ENCODE data around the gene HUS1.

The HUS1 gene

DNA sequence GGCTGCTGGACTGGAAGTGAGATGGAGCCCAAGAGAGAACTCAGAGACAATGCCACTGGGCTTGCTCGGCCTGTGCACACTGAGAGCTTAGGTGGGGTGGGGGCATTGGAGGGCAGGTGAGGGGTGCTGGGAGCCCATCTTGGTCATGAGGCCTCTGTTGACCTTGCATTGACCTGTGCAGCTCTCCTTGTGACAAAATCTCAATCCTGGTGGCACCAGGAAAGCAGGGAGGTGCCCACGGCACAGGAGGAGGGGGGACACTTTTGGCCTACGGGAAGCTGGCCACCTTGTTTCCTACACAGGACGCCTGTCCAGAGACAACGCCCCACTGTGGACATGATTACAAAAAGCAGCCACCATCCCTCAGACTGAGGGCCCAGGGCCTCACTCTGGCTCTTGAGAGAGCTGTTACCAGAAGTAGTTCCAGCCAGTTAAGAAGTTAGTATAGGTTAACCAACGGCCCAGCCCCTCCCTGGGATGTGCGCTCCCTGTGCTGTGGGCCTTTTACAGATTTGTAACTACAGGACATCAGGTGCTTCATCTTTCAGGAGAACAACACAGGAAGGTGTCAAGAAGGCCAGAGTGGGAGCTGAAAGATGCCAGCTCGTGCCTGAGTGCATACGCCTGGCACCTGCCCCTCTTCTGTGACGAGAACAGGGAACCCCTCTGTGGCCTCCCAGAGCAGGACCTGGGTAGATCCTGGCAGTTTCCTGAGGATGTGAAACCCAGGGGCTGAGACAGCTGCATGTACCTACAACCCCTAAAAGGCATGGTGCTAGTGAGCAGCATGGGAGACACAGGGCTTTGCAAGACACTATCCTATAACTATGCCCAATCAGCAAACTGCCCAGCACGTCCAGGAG is 41.5 kb downstream of the HUS1 start:
- H3K27ac ChIP-seq (ENCODE audit: low read depth, low read length) = no peak overlapping the region
- no peak overlapping the region for H3K9ac ChIP-seq (ENCODE audit: low read length)
- peaks cover 28% of the 10 kb centered on the region for H3K4me1 ChIP-seq (ENCODE audit: control insufficient read depth, insufficient read depth, low read length)
- H3K36me3 ChIP-seq (ENCODE audit: control insufficient read depth, insufficient read depth, low read length) = no peaks in the 10 kb centered on the region
- H3K9me3 ChIP-seq (ENCODE audit: control insufficient read depth, insufficient read depth, low read depth, low read length) = no peaks in the 10 kb centered on the region
- no peak overlapping the region for H3K4me3 ChIP-seq (ENCODE audit: low read depth, low read length)
- no peaks in the 10 kb centered on the region for H3K27me3 ChIP-seq (ENCODE audit: control insufficient read depth, insufficient read depth, low read length)

- Histone ChIP-seq H3K27me3 (ENCODE audit: control insufficient read depth, insufficient read depth, low read length) (no peaks in the 10 kb centered on the region), H3K4me1 (ENCODE audit: control insufficient read depth, insufficient read depth, low read length) (peaks cover 28% of the 10 kb centered on the region), H3K36me3 (ENCODE audit: control insufficient read depth, insufficient read depth, low read length) (no peaks in the 10 kb centered on the region), H3K4me3 (ENCODE audit: low read depth, low read length) (no peak overlapping the region), H3K9me3 (ENCODE audit: control insufficient read depth, insufficient read depth, low read depth, low read length) (no peaks in the 10 kb centered on the region), H3K27ac (ENCODE audit: low read depth, low read length) (no peak overlapping the region), H3K9ac (ENCODE audit: low read length) (no peak overlapping the region)
These were observed 42.2 kb downstream of the HUS1 start for GRCh38 chr7:47937065-47937687.

GRCh38 chr7:47936323-47936722 is 43.1 kb downstream of the HUS1 start:
- no peaks in the 10 kb centered on the region for H3K9me3 ChIP-seq (ENCODE audit: control insufficient read depth, insufficient read depth, low read depth, low read length)
- H3K36me3 ChIP-seq (ENCODE audit: control insufficient read depth, insufficient read depth, low read length) = no peaks in the 10 kb centered on the region
- H3K4me3 ChIP-seq (ENCODE audit: low read depth, low read length) = no peak overlapping the region
- H3K27ac ChIP-seq (ENCODE audit: low read depth, low read length) = no peak overlapping the region
- no peaks in the 10 kb centered on the region for H3K27me3 ChIP-seq (ENCODE audit: control insufficient read depth, insufficient read depth, low read length)
- H3K9ac ChIP-seq (ENCODE audit: low read length) = no peak overlapping the region
- peaks cover 20% of the 10 kb centered on the region for H3K4me1 ChIP-seq (ENCODE audit: control insufficient read depth, insufficient read depth, low read length)

DNA sequence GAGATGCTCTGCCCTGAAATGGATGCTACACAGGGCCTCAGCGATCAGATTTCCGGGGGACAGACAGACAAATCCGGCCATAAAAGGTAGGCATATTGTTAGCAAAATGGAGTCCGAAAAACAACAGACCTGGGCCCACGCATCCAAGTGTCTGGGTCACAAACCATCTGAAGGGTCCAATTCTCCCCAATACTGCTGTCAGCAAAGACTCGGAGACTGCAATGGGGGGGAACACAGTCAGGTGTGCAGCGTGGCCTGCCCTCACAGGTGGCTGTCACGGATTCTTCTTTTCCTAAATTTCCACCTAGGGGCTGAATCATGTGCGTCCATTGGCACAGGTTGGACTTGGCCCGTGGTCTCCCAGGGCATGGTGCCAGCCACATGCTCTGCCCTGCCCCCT is 44.1 kb downstream of the HUS1 start:
- Histone ChIP-seq H3K4me1 (ENCODE audit: control insufficient read depth, insufficient read depth, low read length) (peaks cover 10% of the 10 kb centered on the region), H3K27me3 (ENCODE audit: control insufficient read depth, insufficient read depth, low read length) (no peaks in the 10 kb centered on the region), H3K36me3 (ENCODE audit: control insufficient read depth, insufficient read depth, low read length) (no peaks in the 10 kb centered on the region), H3K9ac (ENCODE audit: low read length) (no peak overlapping the region), H3K4me3 (ENCODE audit: low read depth, low read length) (no peak overlapping the region), H3K27ac (ENCODE audit: low read depth, low read length) (no peak overlapping the region), H3K9me3 (ENCODE audit: control insufficient read depth, insufficient read depth, low read depth, low read length) (no peaks in the 10 kb centered on the region)

GRCh38 chr7:47934831-47935230 is 44.6 kb downstream of the HUS1 start:
- H3K27me3 ChIP-seq (ENCODE audit: control insufficient read depth, insufficient read depth, low read length) = no peaks in the 10 kb centered on the region
- peaks cover 10% of the 10 kb centered on the region for H3K4me1 ChIP-seq (ENCODE audit: control insufficient read depth, insufficient read depth, low read length)
- H3K27ac ChIP-seq (ENCODE audit: low read depth, low read length) = no peak overlapping the region
- no peaks in the 10 kb centered on the region for H3K36me3 ChIP-seq (ENCODE audit: control insufficient read depth, insufficient read depth, low read length)
- no peaks in the 10 kb centered on the region for H3K9me3 ChIP-seq (ENCODE audit: control insufficient read depth, insufficient read depth, low read depth, low read length)
- H3K4me3 ChIP-seq (ENCODE audit: low read depth, low read length) = no peak overlapping the region
- no peak overlapping the region for H3K9ac ChIP-seq (ENCODE audit: low read length)

GRCh38 chr7:47933215-47933614 is 46.2 kb downstream of the HUS1 start:
- no peak overlapping the region for H3K9ac ChIP-seq (ENCODE audit: low read length)
- no peaks in the 10 kb centered on the region for H3K36me3 ChIP-seq (ENCODE audit: control insufficient read depth, insufficient read depth, low read length)
- H3K4me3 ChIP-seq (ENCODE audit: low read depth, low read length) = no peak overlapping the region
- H3K4me1 ChIP-seq (ENCODE audit: control insufficient read depth, insufficient read depth, low read length) = peaks cover 10% of the 10 kb centered on the region
- no peaks in the 10 kb centered on the region for H3K27me3 ChIP-seq (ENCODE audit: control insufficient read depth, insufficient read depth, low read length)
- no peaks in the 10 kb centered on the region for H3K9me3 ChIP-seq (ENCODE audit: control insufficient read depth, insufficient read depth, low read depth, low read length)
- no peak overlapping the region for H3K27ac ChIP-seq (ENCODE audit: low read depth, low read length)

DNA sequence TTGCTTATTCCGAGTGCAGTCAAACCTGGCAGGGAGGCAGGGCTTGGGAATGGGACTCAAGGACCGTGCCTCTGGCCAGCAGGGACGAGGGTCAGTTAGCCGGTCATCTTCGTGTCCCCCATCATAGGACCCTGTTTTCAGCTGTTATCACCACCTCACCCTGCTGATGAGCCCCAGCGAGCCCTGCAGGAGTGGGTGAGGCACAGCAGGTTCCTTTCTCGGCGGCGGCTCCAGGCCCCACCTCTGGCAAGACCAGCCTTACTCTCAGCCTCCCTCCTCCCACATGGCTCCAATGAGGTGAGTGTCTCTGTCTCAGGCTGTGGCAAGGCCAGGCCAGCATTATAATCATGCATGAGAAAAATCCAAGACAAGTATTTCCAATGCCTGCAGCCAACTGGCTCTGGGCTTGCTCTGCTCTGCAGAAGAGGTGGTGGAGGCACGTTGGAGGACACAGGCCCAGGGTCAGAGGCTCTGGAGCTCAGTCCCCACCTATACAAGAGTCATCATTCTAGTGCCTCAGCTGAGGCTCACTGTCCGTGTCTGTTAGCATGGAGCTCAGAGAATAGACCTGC is 46.9 kb downstream of the HUS1 start:
- Histone ChIP-seq H3K27me3 (ENCODE audit: control insufficient read depth, insufficient read depth, low read length) (no peaks in the 10 kb centered on the region), H3K36me3 (ENCODE audit: control insufficient read depth, insufficient read depth, low read length) (no peaks in the 10 kb centered on the region), H3K27ac (ENCODE audit: low read depth, low read length) (no peak overlapping the region), H3K4me1 (ENCODE audit: control insufficient read depth, insufficient read depth, low read length) (peaks cover 10% of the 10 kb centered on the region), H3K4me3 (ENCODE audit: low read depth, low read length) (no peak overlapping the region), H3K9ac (ENCODE audit: low read length) (no peak overlapping the region), H3K9me3 (ENCODE audit: control insufficient read depth, insufficient read depth, low read depth, low read length) (no peaks in the 10 kb centered on the region)

GRCh38 chr7:47932016-47932415 is 47.4 kb downstream of the HUS1 start:
- peaks cover 8% of the 10 kb centered on the region; the same call in 1 of the 2 replicates for H3K4me1 ChIP-seq (ENCODE audit: control insufficient read depth, insufficient read depth, low read length)
- H3K9ac ChIP-seq (ENCODE audit: low read length) = no peak overlapping the region
- H3K27me3 ChIP-seq (ENCODE audit: control insufficient read depth, insufficient read depth, low read length) = no peaks in the 10 kb centered on the region
- no peaks in the 10 kb centered on the region for H3K36me3 ChIP-seq (ENCODE audit: control insufficient read depth, insufficient read depth, low read length)
- H3K27ac ChIP-seq (ENCODE audit: low read depth, low read length) = no peak overlapping the region
- H3K4me3 ChIP-seq (ENCODE audit: low read depth, low read length) = no peak overlapping the region
- no peaks in the 10 kb centered on the region for H3K9me3 ChIP-seq (ENCODE audit: control insufficient read depth, insufficient read depth, low read depth, low read length)

DNA sequence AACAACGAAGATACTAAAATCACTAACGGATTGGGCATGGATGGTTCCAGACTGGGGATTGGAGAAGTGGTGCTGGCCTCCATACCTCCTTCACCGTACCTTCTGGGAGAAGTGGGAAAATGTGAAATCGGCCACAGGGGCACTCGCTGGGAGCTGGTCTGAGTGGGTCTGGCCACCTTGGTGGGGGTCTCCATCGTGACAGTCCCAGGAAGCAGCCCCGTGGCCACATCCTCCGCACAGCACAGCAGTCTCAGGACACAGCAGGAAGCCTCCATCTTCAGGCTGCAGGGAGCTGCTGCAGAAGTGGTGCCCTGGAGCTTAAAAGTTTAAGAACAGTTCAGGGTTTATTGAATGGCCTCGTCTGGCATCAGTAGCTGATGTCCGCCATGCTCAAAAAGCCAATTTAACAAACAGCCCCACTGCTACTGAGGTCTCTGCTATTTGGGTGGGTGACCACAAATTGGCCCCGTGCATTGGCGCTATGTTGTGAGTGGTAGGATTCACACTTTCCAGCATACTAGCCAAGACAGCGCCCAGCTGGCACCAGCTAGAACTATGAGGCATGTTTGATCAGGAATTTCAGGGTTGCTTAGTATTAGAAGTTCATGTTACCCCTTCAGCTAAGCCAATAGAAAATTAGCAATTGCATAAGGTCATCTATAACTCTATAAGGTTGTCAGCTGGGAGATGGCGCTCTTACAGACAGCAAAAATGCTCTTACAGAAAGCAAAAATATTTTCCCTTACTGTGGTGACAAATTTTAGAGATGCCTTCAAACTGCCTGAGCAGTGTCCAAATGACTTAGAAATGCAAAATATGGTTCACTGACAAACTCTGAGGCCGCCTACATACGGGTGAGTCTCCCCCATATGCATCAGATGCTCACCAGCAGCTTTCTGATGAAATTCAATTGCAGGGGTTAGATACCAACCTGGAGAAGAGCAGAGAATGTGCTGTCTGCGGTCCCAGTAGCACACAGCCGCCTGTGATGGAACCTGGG is 48.1 kb downstream of the HUS1 start:
- Histone ChIP-seq H3K36me3 (ENCODE audit: control insufficient read depth, insufficient read depth, low read length) (no peaks in the 10 kb centered on the region), H3K4me1 (ENCODE audit: control insufficient read depth, insufficient read depth, low read length) (peaks cover under 1% of the 10 kb centered on the region; the same call in 1 of the 2 replicates), H3K27ac (ENCODE audit: low read depth, low read length) (no peak overlapping the region), H3K9ac (ENCODE audit: low read length) (no peak overlapping the region), H3K9me3 (ENCODE audit: control insufficient read depth, insufficient read depth, low read depth, low read length) (no peaks in the 10 kb centered on the region; the same call in 1 of the 2 replicates), H3K4me3 (ENCODE audit: low read depth, low read length) (no peak overlapping the region), H3K27me3 (ENCODE audit: control insufficient read depth, insufficient read depth, low read length) (no peaks in the 10 kb centered on the region)

DNA sequence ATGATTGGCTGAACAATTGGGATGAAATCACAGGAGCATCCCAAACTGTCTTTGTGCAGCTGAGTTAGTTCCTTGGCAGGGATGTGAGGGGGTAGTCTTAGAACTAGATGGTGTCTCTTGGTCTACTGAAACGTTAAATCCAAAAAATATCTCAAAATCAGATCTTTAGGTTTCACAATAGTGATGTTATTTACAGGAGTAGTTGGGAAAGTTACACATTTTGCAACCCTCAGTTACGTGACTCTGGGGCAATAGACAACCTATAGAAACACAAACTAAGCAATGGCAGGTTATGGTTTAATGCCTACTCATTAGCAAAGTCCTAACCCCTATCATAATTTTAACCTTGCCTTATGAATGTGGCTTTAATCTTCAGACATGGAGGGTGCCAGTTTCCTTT is 55.1 kb downstream of the HUS1 start:
- Histone ChIP-seq H3K36me3 (ENCODE audit: control insufficient read depth, insufficient read depth, low read length) (no peaks in the 10 kb centered on the region), H3K9ac (ENCODE audit: low read length) (no peak overlapping the region), H3K9me3 (ENCODE audit: control insufficient read depth, insufficient read depth, low read depth, low read length) (peaks cover 5% of the 10 kb centered on the region; the same call in 1 of the 2 replicates), H3K4me3 (ENCODE audit: low read depth, low read length) (no peak overlapping the region), H3K27me3 (ENCODE audit: control insufficient read depth, insufficient read depth, low read length) (no peaks in the 10 kb centered on the region), H3K27ac (ENCODE audit: low read depth, low read length) (no peak overlapping the region), H3K4me1 (ENCODE audit: control insufficient read depth, insufficient read depth, low read length) (no peaks in the 10 kb centered on the region)
